GM12801 (cell line): ENCODE data around the gene ATXN7L1.

Experiments
- TF ChIP-seq, protein P1 (sequence below): IDR thresholded peaks from one replicate; pipeline ENCODE4 v1.5.1; 2011; ENCODE audit warnings: control low read depth; ENCODE audit not compliant: insufficient read length; ENCODE audit errors: extremely low read depth

ATXN7L1 gene

DNA sequence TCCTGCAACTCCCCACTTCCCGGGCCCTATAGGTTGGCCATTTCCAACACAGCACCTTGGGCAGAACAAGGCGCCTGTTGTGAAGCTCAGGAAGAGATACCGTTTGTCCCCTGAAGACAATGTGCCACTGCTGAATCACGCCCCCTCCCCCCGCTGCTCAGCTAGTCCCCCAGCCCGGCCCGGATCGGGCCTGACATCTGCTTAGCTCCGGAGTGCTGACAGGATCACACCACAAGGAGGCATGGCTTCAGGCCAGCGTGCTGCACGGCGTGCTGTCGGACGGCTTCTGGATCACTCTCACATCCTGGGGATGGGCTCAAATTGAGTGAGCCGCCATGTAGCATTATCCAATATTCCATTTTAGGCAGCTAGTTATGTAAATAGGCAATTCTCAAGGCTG lies 233.0 kb downstream of the ATXN7L1 start:
- TF ChIP-seq, protein P1, sequence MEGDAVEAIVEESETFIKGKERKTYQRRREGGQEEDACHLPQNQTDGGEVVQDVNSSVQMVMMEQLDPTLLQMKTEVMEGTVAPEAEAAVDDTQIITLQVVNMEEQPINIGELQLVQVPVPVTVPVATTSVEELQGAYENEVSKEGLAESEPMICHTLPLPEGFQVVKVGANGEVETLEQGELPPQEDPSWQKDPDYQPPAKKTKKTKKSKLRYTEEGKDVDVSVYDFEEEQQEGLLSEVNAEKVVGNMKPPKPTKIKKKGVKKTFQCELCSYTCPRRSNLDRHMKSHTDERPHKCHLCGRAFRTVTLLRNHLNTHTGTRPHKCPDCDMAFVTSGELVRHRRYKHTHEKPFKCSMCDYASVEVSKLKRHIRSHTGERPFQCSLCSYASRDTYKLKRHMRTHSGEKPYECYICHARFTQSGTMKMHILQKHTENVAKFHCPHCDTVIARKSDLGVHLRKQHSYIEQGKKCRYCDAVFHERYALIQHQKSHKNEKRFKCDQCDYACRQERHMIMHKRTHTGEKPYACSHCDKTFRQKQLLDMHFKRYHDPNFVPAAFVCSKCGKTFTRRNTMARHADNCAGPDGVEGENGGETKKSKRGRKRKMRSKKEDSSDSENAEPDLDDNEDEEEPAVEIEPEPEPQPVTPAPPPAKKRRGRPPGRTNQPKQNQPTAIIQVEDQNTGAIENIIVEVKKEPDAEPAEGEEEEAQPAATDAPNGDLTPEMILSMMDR = no peak

DNA sequence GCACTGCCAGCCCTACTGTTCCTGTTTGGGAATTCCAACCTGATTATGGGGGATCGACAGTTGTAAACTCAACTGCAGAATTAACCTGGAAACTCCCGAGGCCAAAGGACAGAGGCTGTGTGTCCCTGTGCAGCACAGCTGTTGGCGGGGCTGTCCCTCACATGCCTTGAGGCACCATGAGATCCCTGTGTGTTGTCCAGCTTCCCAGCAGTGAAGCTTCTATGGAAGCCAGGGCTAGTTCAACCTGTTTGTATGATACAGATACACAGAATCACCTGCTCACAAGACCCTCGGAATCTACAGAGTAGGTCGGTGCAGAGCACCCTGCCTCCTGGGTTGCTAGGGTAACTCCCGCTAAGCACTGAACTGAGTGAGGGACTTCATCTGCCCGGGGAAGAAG lies 234.1 kb downstream of the ATXN7L1 start:
- TF ChIP-seq, protein P1 = no peak

DNA sequence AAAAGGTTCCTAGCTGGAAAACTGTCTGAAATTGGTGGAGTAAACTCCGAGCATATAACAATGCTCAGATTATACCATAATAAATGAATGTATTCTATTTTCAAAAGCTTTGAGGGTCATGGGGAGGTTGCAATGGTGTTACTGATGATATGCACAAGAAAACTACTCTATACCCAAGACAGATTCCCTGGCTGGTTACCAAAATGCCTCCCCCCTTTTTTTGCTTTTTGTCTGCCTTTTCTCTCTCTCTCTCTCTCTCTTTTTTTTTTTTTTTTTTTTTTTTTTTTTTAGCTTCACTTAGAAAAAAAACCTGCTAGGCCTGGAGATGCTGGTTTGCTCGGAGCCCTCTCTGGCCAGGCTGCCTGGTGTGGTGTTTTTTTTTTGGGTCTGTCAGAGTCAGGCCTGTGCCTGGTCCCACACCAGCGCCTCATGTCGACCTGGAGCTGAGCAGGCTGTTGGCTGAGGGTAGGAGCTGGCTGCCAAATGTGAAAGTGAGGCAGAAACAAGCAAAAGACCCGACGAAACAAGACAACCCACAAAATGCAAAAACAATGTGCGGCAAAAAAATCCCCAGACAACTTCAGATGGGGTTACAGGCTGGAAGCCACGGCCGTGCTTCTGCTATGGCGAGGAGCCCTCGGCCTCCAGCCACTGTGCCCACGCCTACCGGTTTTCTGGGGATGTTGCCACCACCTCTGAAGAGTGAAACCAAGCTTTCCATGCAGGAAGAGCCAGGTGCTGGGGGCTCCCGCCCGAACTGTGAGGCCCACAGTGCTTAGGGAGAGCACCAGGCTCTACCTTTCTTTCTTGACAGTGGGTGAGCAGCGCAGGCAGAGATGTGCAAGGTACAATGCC lies 235.2 kb downstream of the ATXN7L1 start:
- TF ChIP-seq, protein P1 = no peak

DNA sequence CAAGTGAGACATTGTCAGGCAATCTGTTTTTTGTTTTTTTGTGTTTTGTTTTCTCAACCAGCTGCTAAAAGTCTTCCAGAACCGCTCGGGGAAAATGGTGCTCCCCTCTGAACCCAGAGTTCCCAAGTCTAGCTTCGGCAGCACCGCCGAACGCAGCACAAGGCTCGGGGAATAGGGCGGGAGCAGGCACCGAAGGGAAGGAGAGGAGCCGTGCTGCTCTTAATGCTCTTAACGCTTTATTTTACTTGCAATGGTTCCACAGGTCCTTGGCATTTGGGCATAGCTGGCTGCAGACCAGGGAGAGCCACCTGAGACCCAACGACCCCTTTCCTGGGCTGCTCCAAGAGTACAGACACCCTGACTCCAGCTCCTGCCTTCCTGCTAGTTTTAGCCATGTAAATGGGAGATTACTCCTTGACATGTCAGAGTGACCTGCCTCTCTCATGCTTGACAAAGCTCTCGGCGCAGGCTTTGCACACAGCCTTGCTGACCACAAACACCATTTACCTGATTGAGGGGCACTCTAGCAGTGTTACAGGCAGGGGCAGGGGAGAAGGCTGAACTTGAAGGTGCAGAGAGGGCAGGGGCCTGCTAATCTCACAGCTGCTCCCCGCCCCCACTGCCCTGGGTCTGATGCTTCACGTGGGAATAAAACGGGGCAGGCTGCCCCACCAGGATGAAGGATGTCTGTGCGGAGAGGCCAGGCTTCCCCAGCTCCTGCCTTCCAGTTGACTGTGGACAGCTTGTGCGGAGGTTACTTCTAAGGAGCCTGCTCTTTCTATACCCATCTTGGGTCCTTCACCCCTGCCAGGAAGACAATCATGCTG lies 236.5 kb downstream of the ATXN7L1 start:
- TF ChIP-seq, protein P1 = no peak

- TF ChIP-seq, protein P1 = no peak
Measured at GRCh38 chr7:105638902-105639495, 237.4 kb downstream of the ATXN7L1 start.

- TF ChIP-seq, protein P1 = no peak
Measured at GRCh38 chr7:105638334-105638733, 238.1 kb downstream of the ATXN7L1 start.

DNA sequence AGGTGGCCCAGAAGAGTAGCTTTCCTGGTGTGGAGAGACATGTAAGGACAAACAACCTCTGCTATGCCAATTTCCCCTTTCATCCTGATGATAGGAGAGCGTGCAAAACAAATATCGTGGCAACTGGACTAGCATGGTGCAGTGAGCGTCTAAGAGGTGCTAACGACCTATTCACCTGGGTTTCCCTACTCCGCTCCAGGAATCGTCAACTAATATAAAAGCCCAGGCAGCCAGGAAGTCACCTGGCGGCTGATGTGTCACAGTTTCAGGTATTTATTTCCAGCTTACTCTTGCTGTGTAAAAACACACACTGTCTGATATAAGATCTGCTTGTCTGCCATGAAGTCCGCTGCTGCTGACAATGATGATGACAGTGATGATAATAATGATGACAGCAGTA lies 238.6 kb downstream of the ATXN7L1 start:
- TF ChIP-seq, protein P1 = no peak
